H9 (cell line): ENCODE measurements around the gene OGA. TPM values are rescaled to one million over a fixed set of nuclear protein-coding genes. Genes with fewer than 3 reads are reported as not detected.

Experiments
- DNase-seq: peaks from one replicate; pipeline ENCODE4 v3.0.0-alpha.2; 2017
- H2AFZ ChIP-seq: one replicate; pipeline ENCODE4 v1.6.1; 2013; ENCODE audit warnings: mild to moderate bottlenecking, low read length, control low read depth, moderate library complexity
- H2AK5ac ChIP-seq: 2 replicates; pipeline ENCODE4 v1.6.1; 2013; ENCODE audit warnings: low read length, control low read depth, mixed read lengths; ENCODE audit not compliant: insufficient read length
- H2BK120ac ChIP-seq: one replicate; pipeline ENCODE4 v1.6.1; 2013; ENCODE audit warnings: low read depth, mild to moderate bottlenecking, low read length, control low read depth, inconsistent platforms; ENCODE audit not compliant: poor library complexity, severe bottlenecking
- H2BK12ac ChIP-seq: 2 replicates; pipeline ENCODE4 v1.6.1; 2013; ENCODE audit warnings: low read length, control low read depth, mixed read lengths, low read depth; ENCODE audit not compliant: insufficient read length
- H2BK15ac ChIP-seq: 2 replicates; pipeline ENCODE4 v1.6.1; 2013; ENCODE audit warnings: low read depth, low read length, control low read depth
- H2BK20ac ChIP-seq: one replicate; pipeline ENCODE4 v1.6.1; 2013; ENCODE audit warnings: low read depth, mild to moderate bottlenecking, low read length, control low read depth, inconsistent platforms; ENCODE audit not compliant: poor library complexity, severe bottlenecking
- H2BK5ac ChIP-seq: 2 replicates; pipeline ENCODE4 v1.6.1; 2013; ENCODE audit warnings: low read length, control low read depth, mixed read lengths; ENCODE audit not compliant: insufficient read length
- H3K14ac ChIP-seq: 2 replicates; pipeline ENCODE4 v1.6.1; 2013; ENCODE audit warnings: low read length, control low read depth; ENCODE audit not compliant: insufficient read depth
- H3K18ac ChIP-seq: 2 replicates; pipeline ENCODE4 v1.6.1; 2013; ENCODE audit warnings: low read depth, mild to moderate bottlenecking, mixed read lengths, low read length, control low read depth; ENCODE audit not compliant: insufficient read length
- H3K23ac ChIP-seq: 2 replicates; pipeline ENCODE4 v1.6.1; 2013; ENCODE audit warnings: low read length, control low read depth, mixed read lengths, low read depth; ENCODE audit not compliant: insufficient read length
- H3K23me2 ChIP-seq: 2 replicates; pipeline ENCODE4 v1.6.1; 2013; ENCODE audit warnings: low read depth, mild to moderate bottlenecking, mixed read lengths, low read length, control low read depth; ENCODE audit not compliant: insufficient read length, poor library complexity, severe bottlenecking
- H3K27ac ChIP-seq: 2 replicates; pipeline ENCODE4 v1.5.1; 2013; ENCODE audit warnings: low read length, control low read depth, mixed read lengths, low read depth; ENCODE audit not compliant: insufficient read length
- H3K27me3 ChIP-seq: 2 replicates; pipeline ENCODE4 v1.6.1; 2013; ENCODE audit warnings: low read length, control low read depth, inconsistent platforms; ENCODE audit not compliant: insufficient read depth
- H3K4ac ChIP-seq: 2 replicates; pipeline ENCODE4 v1.6.1; 2013; ENCODE audit warnings: low read depth, mild to moderate bottlenecking, control low read depth, inconsistent platforms, low read length, moderate library complexity
- H3K4me1 ChIP-seq: 2 replicates; pipeline ENCODE4 v1.6.1; 2013; ENCODE audit warnings: low read length, control low read depth, inconsistent platforms; ENCODE audit not compliant: insufficient read depth
- H3K4me2 ChIP-seq: 2 replicates; pipeline ENCODE4 v1.6.1; 2013; ENCODE audit warnings: low read length, control low read depth, mixed read lengths; ENCODE audit not compliant: insufficient read length, insufficient read depth
- H3K56ac ChIP-seq: 2 replicates; pipeline ENCODE4 v1.6.1; 2013; ENCODE audit warnings: low read depth, mild to moderate bottlenecking, mixed read lengths, low read length, control low read depth; ENCODE audit not compliant: insufficient read length
- H3K79me1 ChIP-seq: 2 replicates; pipeline ENCODE4 v1.6.1; 2013; ENCODE audit warnings: low read depth, mild to moderate bottlenecking, moderate library complexity, low read length, control low read depth, inconsistent platforms; ENCODE audit not compliant: insufficient read depth, poor library complexity, severe bottlenecking
- H3K79me2 ChIP-seq: 2 replicates; pipeline ENCODE4 v1.6.1; 2013; ENCODE audit warnings: low read length, control low read depth, inconsistent platforms; ENCODE audit not compliant: insufficient read depth
- H3K9ac ChIP-seq: 2 replicates; pipeline ENCODE4 v1.6.1; 2013; ENCODE audit warnings: low read length, control low read depth, mixed read lengths; ENCODE audit not compliant: insufficient read length; ENCODE audit errors: extremely low read depth
- H3K9me3 ChIP-seq: one replicate; pipeline ENCODE4 v1.6.1; 2013; ENCODE audit warnings: low read depth, low read length, inconsistent platforms; ENCODE audit not compliant: control insufficient read depth
- H3T11ph ChIP-seq: one replicate; pipeline ENCODE4 v1.6.1; 2013; ENCODE audit warnings: mild to moderate bottlenecking, low read length, control low read depth, inconsistent platforms
- H4K20me1 ChIP-seq: one replicate; pipeline ENCODE4 v1.6.1; 2013; ENCODE audit not compliant: control insufficient read depth, insufficient read length, insufficient read depth
- H4K5ac ChIP-seq: 2 replicates; pipeline ENCODE4 v1.6.1; 2013; ENCODE audit warnings: low read depth, mild to moderate bottlenecking, mixed read lengths, low read length, control low read depth; ENCODE audit not compliant: insufficient read length
- H4K8ac ChIP-seq: replicated peaks from 2 replicates; pipeline ENCODE4 v1.6.1; 2013; ENCODE audit warnings: low read length, control low read depth, mixed read lengths, low read depth; ENCODE audit not compliant: insufficient read length
- H4K91ac ChIP-seq: 2 replicates; pipeline ENCODE4 v1.6.1; 2013; ENCODE audit warnings: low read depth, mild to moderate bottlenecking, moderate library complexity, mixed read lengths, low read length, control low read depth; ENCODE audit not compliant: insufficient read length
- H3K27ac Mint-ChIP-seq, 3 experiments: 2 replicates in 2 of 3; 3 replicates in 1 of 3; pipeline ENCODE4 v1.8.0; 2020 to 2021; ENCODE audit warnings: mixed read lengths in 3 of 3, mild to moderate bottlenecking in 1 of 3, moderate library complexity in 1 of 3
- H3K27me3 Mint-ChIP-seq: 2 replicates; pipeline ENCODE4 v1.8.0; 2021; ENCODE audit warnings: low read depth, mild to moderate bottlenecking, moderate library complexity, mixed read lengths
- H3K36me3 Mint-ChIP-seq, 3 experiments: 2 replicates in 2 of 3; 3 replicates in 1 of 3; pipeline ENCODE4 v1.8.0; 2020 to 2021; ENCODE audit warnings: low read depth in 3 of 3, mixed read lengths in 3 of 3; ENCODE audit not compliant: insufficient read depth in 1 of 3
- H3K4me1 Mint-ChIP-seq, 2 experiments: 2 replicates each; pipeline ENCODE4 v1.8.0; 2020; ENCODE audit warnings: mixed read lengths in 2 of 2
- H3K4me3 Mint-ChIP-seq, 2 experiments: 2 replicates in 1 of 2; 3 replicates in 1 of 2; pipeline ENCODE4 v1.8.0; 2020 to 2021; ENCODE audit warnings: mild to moderate bottlenecking in 2 of 2, mixed read lengths in 2 of 2, moderate library complexity in 1 of 2
- H3K9me3 Mint-ChIP-seq, 2 experiments: 2 replicates in 1 of 2; 3 replicates in 1 of 2; pipeline ENCODE4 v1.8.0; 2020; ENCODE audit warnings: mild to moderate bottlenecking in 2 of 2, mixed read lengths in 2 of 2, moderate library complexity in 1 of 2
- CTCF ChIP-seq: fragments of 200-600 bp; sonication (generic); conservative IDR thresholded peaks from 3 replicates; pipeline ENCODE4 v1.8.0; 2021; ENCODE audit warnings: antibody characterized with exemption, mild to moderate bottlenecking
- WGBS: extraction: QIAGEN DNeasy Blood & Tissue Kit; methylation state at CpG from one replicate; pipeline ENCODE4 v1.1.7; 2013; ENCODE audit warnings: missing lambda C conversion rate, low lambda C conversion rate, mixed read lengths; ENCODE audit not compliant: insufficient read length; ENCODE audit errors: extremely low coverage; 5-methylcytosine and 5-hydroxymethylcytosine counted together
- total RNA-seq: library from RNA; stranded (reverse); gene quantifications from 2 replicates; pipeline ENCODE4 v1.2.1, GENCODE V29; 2021

OGA gene
- total RNA-seq, 1 experiment from 2014 or later: 125 TPM

DNA sequence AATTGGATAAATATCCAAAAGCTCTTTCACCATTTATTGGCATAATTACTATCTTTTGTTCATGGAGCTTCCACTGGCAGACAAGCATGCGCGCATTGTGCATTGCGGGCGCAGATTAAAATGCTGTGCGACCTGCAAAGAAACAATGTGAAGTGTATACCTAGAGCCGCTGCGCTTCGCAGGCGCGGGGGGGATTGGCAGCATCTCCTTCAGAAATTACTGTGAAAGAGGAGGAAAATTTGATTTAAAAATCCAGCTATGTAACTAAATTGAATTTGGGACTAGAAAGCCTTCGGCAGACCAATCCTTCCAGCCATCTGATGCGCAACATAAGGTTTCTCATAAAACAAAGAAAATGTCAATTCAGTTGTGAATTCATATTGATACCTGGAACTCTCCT is 24.7 kb downstream of the OGA start:
- Histone ChIP-seq H4K5ac (no peak overlapping the region), H3K9ac (no peak overlapping the region), H3K56ac (no peak overlapping the region), H2BK120ac (no peak overlapping the region), H2BK20ac (no peak overlapping the region), H3T11ph (no peak overlapping the region), H3K4me1 (no peaks in the 10 kb centered on the region), H2BK15ac (no peak overlapping the region), H3K9me3 (no peaks in the 10 kb centered on the region), H3K4ac (no peak overlapping the region), H3K79me2 (no peaks in the 10 kb centered on the region), H3K23ac (no peak overlapping the region), H4K91ac (no peak overlapping the region), H3K79me1 (peaks cover 2% of the 10 kb centered on the region), H3K27me3 (no peaks in the 10 kb centered on the region), H3K4me2 (no peak overlapping the region), H4K20me1 (no peaks in the 10 kb centered on the region), H4K8ac (no peak overlapping the region), H2AK5ac (no peak overlapping the region), H2BK5ac (no peak overlapping the region), H2AFZ (no peak overlapping the region), H3K18ac (no peak overlapping the region), H3K23me2 (no peaks in the 10 kb centered on the region), H3K27ac (no peak overlapping the region), H2BK12ac (no peak overlapping the region), H3K14ac (no peak overlapping the region)
- no peak for DNase-seq
- Mint-ChIP-seq H3K9me3 (no peaks in the 10 kb centered on the region), H3K27ac (no peak overlapping the region), H3K27me3 (no peaks in the 10 kb centered on the region), H3K4me1 (no peaks in the 10 kb centered on the region), H3K4me3 (no peak overlapping the region), H3K36me3 (peaks cover 51 to 85% (median 80%) of the 10 kb centered on the region in 3 experiments)
- TF ChIP-seq CTCF: no peak
- WGBS: no CpG with 5 or more reads among the region's 12 CpGs
